Caki2 (cell line): ENCODE data around the gene MEGF11. TPM values are rescaled to one million over a fixed set of nuclear protein-coding genes. Genes with fewer than 3 reads are reported as not detected.

Experiments
- DNase-seq: peaks from one replicate; pipeline ENCODE4 v3.0.0-alpha.2; 2015; ENCODE audit warnings: low read depth
- in situ Hi-C: cut with HindIII; loops from 2 replicates; pipeline ENCODE4 v1.10.0; 2016; ENCODE audit warnings: low sequenced_read_pairs, low pct_unique_long_range_greater_than_20kb, mixed read lengths
- total RNA-seq: library from RNA; depleted of rRNA; stranded (reverse); fragments of >200 nt; shearing (Covaris generic); gene quantifications from 2 replicates; pipeline ENCODE4 v1.2.3, GENCODE V29; 2014; ENCODE audit warnings: low replicate concordance

The MEGF11 gene
- total RNA-seq, 1 experiment from 2014 or later = not detected

- in situ Hi-C loops = no loop called here
These were observed 60.5 kb downstream of the MEGF11 start for GRCh38 chr15:66193066-66193465.

GRCh38 chr15:66190746-66191145, 62.8 kb downstream of the MEGF11 start:
- in situ Hi-C loops = no loop called here

More at GRCh38 chr15:66193066-66193465, 60.5 kb downstream of the MEGF11 start:
- no peak for DNase-seq

GRCh38 chr15:66189291-66189690, 64.3 kb downstream of the MEGF11 start:
- no peak for DNase-seq
- in situ Hi-C loops = no loop called here

More at GRCh38 chr15:66190746-66191145, 62.8 kb downstream of the MEGF11 start:
- DNase-seq = no peak

GRCh38 chr15:66188464-66188863, 65.1 kb downstream of the MEGF11 start:
- in situ Hi-C loops = no loop called here
- no peak for DNase-seq

GRCh38 chr15:66187271-66187670, 66.3 kb downstream of the MEGF11 start:
- DNase-seq = no peak
- in situ Hi-C loops = no loop called here

GRCh38 chr15:66186049-66186825, 67.3 kb downstream of the MEGF11 start:
- in situ Hi-C loops = no loop called here
- no peak for DNase-seq

- in situ Hi-C loops = no loop called here
- no peak for DNase-seq
These were observed 68.4 kb downstream of the MEGF11 start for GRCh38 chr15:66184936-66185790.

- in situ Hi-C loops = no loop called here
- no peak for DNase-seq
These were observed 69.1 kb downstream of the MEGF11 start for GRCh38 chr15:66184492-66184891.

GRCh38 chr15:66180531-66181097, 72.9 kb downstream of the MEGF11 start:
- DNase-seq = no peak
- in situ Hi-C loops = no loop called here

GRCh38 chr15:66178531-66178910, 75.0 kb downstream of the MEGF11 start:
- DNase-seq = no peak
- in situ Hi-C loops = no loop called here

- in situ Hi-C loops = no loop called here
- no peak for DNase-seq
These were observed 81.1 kb downstream of the MEGF11 start for GRCh38 chr15:66172324-66172980.

GRCh38 chr15:66171841-66172240, 81.7 kb downstream of the MEGF11 start:
- in situ Hi-C loops = no loop called here

GRCh38 chr15:66170716-66171115, 82.8 kb downstream of the MEGF11 start:
- no peak for DNase-seq
- in situ Hi-C loops = no loop called here

More at GRCh38 chr15:66171841-66172240, 81.7 kb downstream of the MEGF11 start:
- DNase-seq = no peak

GRCh38 chr15:66170042-66170441, 83.5 kb downstream of the MEGF11 start:
- in situ Hi-C loops = no loop called here
- no peak for DNase-seq

- DNase-seq = no peak
- in situ Hi-C loops = no loop called here
These were observed 83.9 kb downstream of the MEGF11 start for GRCh38 chr15:66169625-66170024.

- DNase-seq = no peak
- in situ Hi-C loops = no loop called here
These were observed 84.5 kb downstream of the MEGF11 start for GRCh38 chr15:66169023-66169422.

- no peak for DNase-seq
- in situ Hi-C loops = no loop called here
These were observed 85.7 kb downstream of the MEGF11 start for GRCh38 chr15:66167854-66168253.

GRCh38 chr15:66165856-66166255, 87.7 kb downstream of the MEGF11 start:
- in situ Hi-C loops = no loop called here
- no peak for DNase-seq
